NK-92 (cell line): ENCODE measurements around the gene CFAP45.

Experiments
- DNase-seq: peaks from one replicate; lab custom pipeline; 2025; ENCODE audit not compliant: unreplicated experiment; lab: John Stamatoyannopoulos, UW

Gene CFAP45

GRCh38 chr1:159828581-159829272, 71.2 kb downstream of the CFAP45 start:
- DNase-seq, result no peak

- no peak for DNase-seq
These were observed 71.8 kb downstream of the CFAP45 start for GRCh38 chr1:159828176-159828575.

- DNase-seq, result no peak
These were observed 72.4 kb downstream of the CFAP45 start for GRCh38 chr1:159827549-159827948.

GRCh38 chr1:159827102-159827490, 72.9 kb downstream of the CFAP45 start:
- DNase-seq, result no peak

- no peak for DNase-seq
These were observed 73.4 kb downstream of the CFAP45 start, which contains the start of gene SLAMF8 for GRCh38 chr1:159826441-159827101. Gene SLAMF8, plus strand, starts transcription at chr1:159826873. Its CDS starts 26 bp downstream, at chr1:159826899.

GRCh38 chr1:159825564-159825963, 74.4 kb downstream of the CFAP45 start:
- no peak for DNase-seq

GRCh38 chr1:159823406-159823805, 76.6 kb downstream of the CFAP45 start:
- no peak for DNase-seq
